Motor neuron (in vitro differentiated cells): ENCODE results near the gene PDK4. TPM values are rescaled to one million over a fixed set of nuclear protein-coding genes. Genes with fewer than 3 reads are reported as not detected.
A peak's percentile ranks its signal among the peaks of the same experiment; 100 is the strongest.
"Not testable (repeated sequence)": the region's sequence is repeated elsewhere in the genome, so short reads cannot be mapped to it uniquely, and the experiment has no call there.

Experiments used
- ATAC-seq, 8 experiments: fragments of 200-7000 bp; cut with Tn5 transposase; replicated peaks in 6 of 8; 2 replicates each; pipeline ENCODE4 v1.8.0; 2021; ENCODE audit warnings: mild to moderate bottlenecking in 8 of 8, moderate library complexity in 8 of 8
- H3K27ac ChIP-seq, 2 donors: fragments of 250-450 bp; sonication (Bioruptor Pico); 2 replicates each; pipeline ENCODE4 v1.9.0; 2021; ENCODE audit warnings: antibody characterized with exemption in 2 of 2, mild to moderate bottlenecking in 2 of 2, moderate library complexity in 1 of 2
- H3K4me1 ChIP-seq, 2 donors: fragments of 250-450 bp; sonication (Bioruptor Pico); replicated peaks in 1 of 2; 2 replicates each; pipeline ENCODE4 v1.6.1; 2021; ENCODE audit warnings: antibody characterized with exemption in 2 of 2, mild to moderate bottlenecking in 2 of 2, moderate library complexity in 1 of 2
- H3K4me3 ChIP-seq, 5 donors: fragments of 250-450 bp; sonication (Bioruptor Pico); 2 replicates each; pipeline ENCODE4 v1.9.0; 2021; ENCODE audit warnings: antibody characterized with exemption in 5 of 5, mild to moderate bottlenecking in 5 of 5, moderate library complexity in 4 of 5
- WGBS, 10 experiments: fragments of 450-650 bp; shearing (Covaris generic); methylation state at CpG; one replicate each; pipeline ENCODE4 v1.0.0; 2022; 5-methylcytosine and 5-hydroxymethylcytosine counted together
- in situ Hi-C, 9 experiments: fragments of 400-800 bp; cut with MboI; loops; one replicate each; pipeline ENCODE4 v1.15.0; 2021; ENCODE audit warnings: low sequenced_read_pairs in 9 of 9, low pct_unique_long_range_greater_than_20kb in 2 of 9; ENCODE audit not compliant: unreplicated experiment in 9 of 9
- total RNA-seq, 8 experiments: library from RNA; unstranded; fragments of 300-600 nt; gene quantifications; 2 replicates each; pipeline versions ENCODE4 v1.2.3 to v1.2.4, GENCODE V29; 2022

The PDK4 gene
- total RNA-seq, 8 experiments from 2014 or later, result 0.22 to 23.2 (median 0.87) TPM; not detected in 1

GRCh38 chr7:95619921-95620320 lies 23.6 kb upstream of the PDK4 start:
- ATAC-seq, result no peak
- no peak overlapping the region for H3K4me3 ChIP-seq
- H3K27ac ChIP-seq, result no peak overlapping the region
- in situ Hi-C loops, result no loop called here
- 7 to 100% (median 71%) methylated on average over 1 of the region's 1 CpG; no CpG with 5 or more reads in 3 of the 10 experiments for WGBS, 10 experiments
- H3K4me1 ChIP-seq, result no peaks in the 10 kb centered on the region

- 70 to 100% (median 92%) methylated on average over 1 to 2 of the region's 2 CpGs; no CpG with 5 or more reads in 1 of the 10 experiments for WGBS, 10 experiments
- no peak for ATAC-seq
Measured at GRCh38 chr7:95619517-95619916, 23.2 kb upstream of the PDK4 start.

GRCh38 chr7:95614442-95614940 lies 18.2 kb upstream of the PDK4 start:
- 60 to 100% (median 86%) methylated on average over 1 of the region's 1 CpG; no CpG with 5 or more reads in 2 of the 10 experiments for WGBS, 10 experiments
- H3K4me3 ChIP-seq, result no peak overlapping the region
- in situ Hi-C loops, result no loop called here
- no peaks in the 10 kb centered on the region for H3K4me1 ChIP-seq
- ATAC-seq, result no peak
- H3K27ac ChIP-seq, result no peak overlapping the region

More at GRCh38 chr7:95619517-95619916, 23.2 kb upstream of the PDK4 start:
- H3K4me1 ChIP-seq, result no peaks in the 10 kb centered on the region
- no peak overlapping the region for H3K4me3 ChIP-seq
- no peak overlapping the region for H3K27ac ChIP-seq
- in situ Hi-C loops, result no loop called here

- Histone ChIP-seq H3K4me1 (peaks cover 5% of the 10 kb centered on the region in 2 donors), H3K27ac (no peak overlapping the region), H3K4me3 (no peak overlapping the region)
- ATAC-seq, result no peak
- in situ Hi-C loops, result no loop called here
- 62 to 100% (median 83%) methylated on average over 1 to 2 of the region's 2 CpGs; no CpG with 5 or more reads in 1 of the 10 experiments for WGBS, 10 experiments
Measured at GRCh38 chr7:95611224-95611623, 14.9 kb upstream of the PDK4 start.

- peak in 1 of 8 experiments; percentile 11 for ATAC-seq
- Histone ChIP-seq H3K4me3 (no peak overlapping the region), H3K27ac (no peak overlapping the region), H3K4me1 (peaks cover 5% of the 10 kb centered on the region in 2 donors)
- WGBS, 10 experiments, result 9 to 95% (median 54%) methylated on average over 2 to 4 of the region's 4 CpGs
- in situ Hi-C loops, result no loop called here
Measured at GRCh38 chr7:95609277-95609971, 13.1 kb upstream of the PDK4 start.

GRCh38 chr7:95608359-95609173 lies 12.2 kb upstream of the PDK4 start:
- Histone ChIP-seq H3K27ac (no peak overlapping the region), H3K4me3 (no peak overlapping the region), H3K4me1 (peaks cover 5% of the 10 kb centered on the region in 2 donors)
- 0 to 18% (median 8%) methylated on average over 2 to 7 of the region's 10 CpGs; no CpG with 5 or more reads in 1 of the 10 experiments for WGBS, 10 experiments
- in situ Hi-C loops, result no loop called here
- peak; percentile 96 to 99 (median 98) for ATAC-seq

GRCh38 chr7:95607561-95607960 lies 11.2 kb upstream of the PDK4 start:
- 0 to 100% (median 89%) methylated on average over 2 to 3 of the region's 3 CpGs; no CpG with 5 or more reads in 4 of the 10 experiments for WGBS, 10 experiments
- H3K4me1 ChIP-seq, result peaks cover 5% of the 10 kb centered on the region in 2 donors
- no peak overlapping the region for H3K4me3 ChIP-seq
- H3K27ac ChIP-seq, result no peak overlapping the region
- ATAC-seq, result no peak
- in situ Hi-C loops, result no loop called here

GRCh38 chr7:95605275-95605674 lies 9.0 kb upstream of the PDK4 start:
- no peak for ATAC-seq
- Histone ChIP-seq H3K27ac (no peak overlapping the region), H3K4me3 (no peak overlapping the region), H3K4me1 (peaks cover 5% of the 10 kb centered on the region in 2 donors)
- in situ Hi-C loops, result no loop called here
- WGBS, 10 experiments, result 76 to 100% (median 93%) methylated on average over 3 to 5 of the region's 21 CpGs; no CpG with 5 or more reads in 5 of the 10 experiments

GRCh38 chr7:95604811-95605210 lies 8.5 kb upstream of the PDK4 start:
- H3K27ac ChIP-seq, H3K4me3 ChIP-seq, ATAC-seq, H3K4me1 ChIP-seq, in situ Hi-C loops: not testable (repeated sequence)
- 60 to 100% (median 86%) methylated on average over 1 to 2 of the region's 3 CpGs; no CpG with 5 or more reads in 6 of the 10 experiments for WGBS, 10 experiments

GRCh38 chr7:95604397-95604796 lies 8.1 kb upstream of the PDK4 start:
- in situ Hi-C loops, ATAC-seq, H3K4me3 ChIP-seq, H3K27ac ChIP-seq, H3K4me1 ChIP-seq: not testable (repeated sequence)
- WGBS, 10 experiments, result 79 to 100% (median 88%) methylated on average over 1 to 2 of the region's 2 CpGs; no CpG with 5 or more reads in 4 of the 10 experiments

GRCh38 chr7:95602421-95602820 lies 6.1 kb upstream of the PDK4 start:
- WGBS, 10 experiments, result 29 to 86% (median 79%) methylated on average over 1 to 4 of the region's 4 CpGs; no CpG with 5 or more reads in 3 of the 10 experiments
- in situ Hi-C loops, result no loop called here
- H3K4me3 ChIP-seq, result no peak overlapping the region
- H3K27ac ChIP-seq, result no peak overlapping the region
- ATAC-seq, result no peak
- no peaks in the 10 kb centered on the region for H3K4me1 ChIP-seq

GRCh38 chr7:95601316-95601715 lies 5.0 kb upstream of the PDK4 start:
- H3K27ac ChIP-seq, result no peak overlapping the region
- no peak for ATAC-seq
- H3K4me1 ChIP-seq, result no peaks in the 10 kb centered on the region
- in situ Hi-C loops, result no loop called here
- H3K4me3 ChIP-seq, result no peak overlapping the region
- WGBS, 10 experiments, result 36 to 100% (median 79%) methylated on average over 2 to 4 of the region's 4 CpGs

- in situ Hi-C loops, result no loop called here
- no peak overlapping the region for H3K4me3 ChIP-seq
- peaks cover 0 to 2% of the 10 kb centered on the region in 2 donors for H3K4me1 ChIP-seq
- ATAC-seq, result no peak
- no peak overlapping the region for H3K27ac ChIP-seq
Measured at GRCh38 chr7:95599069-95599468, 2.8 kb upstream of the PDK4 start.
